ENCODE measurements around the gene RANBP1. TPM values are rescaled to one million over a fixed set of nuclear protein-coding genes. Genes with fewer than 3 reads are reported as not detected.

RANBP1 gene
- polyA plus RNA-seq, 2 of the 4 experiments (the other 2 are of a cell fraction): 239 to 338 TPM

- Histone ChIP-seq H3K4me3 (no peak overlapping the region), H3K9me3 (no peaks in the 10 kb centered on the region), H3K27ac (no peak overlapping the region), H3K4me1 (no peaks in the 10 kb centered on the region), H3K4me2 (no peak overlapping the region)
- ChIA-PET CTCF (interaction anchor here (1.2 kb wide), 2 partner anchors 10 to 18 kb away, joined by 3 read pairs; no protein-coding TSS in a partner anchor), POLR2A (no interaction called here)
- ATAC-seq (no peak), FAIRE-seq (no peak), DNase-seq (ENCODE audit: low read depth in 1 of 2, low spot score in 1 of 2) (no peak)
- WGBS (ENCODE audit: missing lambda C conversion rate): 97% methylated on average over 24 of the region's 36 CpGs
- TF ChIP-seq CBX8 (IDR thresholded peaks at IDR 0.05) (no peak), HEYL (CRISPR knock-in tag; IDR thresholded peaks at IDR 0.05) (no peak), MAZ (IDR thresholded peaks at IDR 0.05; ENCODE audit: borderline replicate concordance, low read depth, low read length) (no peak), POLR2A (IDR thresholded peaks at IDR 0.05; ENCODE audit: low read length) (no peak), CBX2 (IDR thresholded peaks at IDR 0.05; ENCODE audit: borderline replicate concordance, low read depth) (no peak), MYC (IDR thresholded peaks at IDR 0.05; ENCODE audit: borderline replicate concordance, low read length) (no peak), JUNB (IDR thresholded peaks at IDR 0.05) (no peak), CTCF (IDR thresholded peaks at IDR 0.05) (no peak), POLR2AphosphoS2 (conservative IDR thresholded peaks at IDR 0.05; ENCODE audit: low read length) (no peak), HOXB5 (CRISPR knock-in tag; IDR thresholded peaks at IDR 0.05) (no peak), ESRRA (IDR thresholded peaks at IDR 0.05; ENCODE audit: borderline replicate concordance, low read length) (no peak), FOSB (CRISPR knock-in tag; IDR thresholded peaks at IDR 0.05) (no peak), HDAC2 (IDR thresholded peaks at IDR 0.05) (no peak), TFCP2L1 (CRISPR knock-in tag; IDR thresholded peaks at IDR 0.05) (no peak), ELK1 (IDR thresholded peaks at IDR 0.05; ENCODE audit: low read depth, low read length) (no peak), HMGXB4 (CRISPR knock-in tag; IDR thresholded peaks at IDR 0.05; ENCODE audit: borderline replicate concordance) (no peak), KDM5A (IDR thresholded peaks at IDR 0.05) (no peak), RAD21 (conservative IDR thresholded peaks at IDR 0.05 in 1 of 2, IDR thresholded peaks at IDR 0.05 in 1 of 2) (no peak)
Measured at GRCh38 chr22:20139391-20140106, 23.6 kb downstream of the RANBP1 start.

GRCh38 chr22:20140107-20140445, 24.2 kb downstream of the RANBP1 start:
- ChIA-PET POLR2A (no interaction called here), CTCF (interaction anchor here (1.2 kb wide), 2 partner anchors 10 to 17 kb away, joined by 3 read pairs; no protein-coding TSS in a partner anchor)
- no peak for FAIRE-seq

More at GRCh38 chr22:20140107-20140445, 24.2 kb downstream of the RANBP1 start:
- no peak overlapping the region for H3K4me3 ChIP-seq
- no peak overlapping the region for H3K4me2 ChIP-seq
- H3K4me1 ChIP-seq: no peaks in the 10 kb centered on the region
- DNase-seq (ENCODE audit: low read depth in 1 of 2, low spot score in 1 of 2): no peak
- no peaks in the 10 kb centered on the region for H3K9me3 ChIP-seq
- no peak for ATAC-seq
- WGBS (ENCODE audit: missing lambda C conversion rate): 93% methylated on average over 4 of the region's 11 CpGs
- H3K27ac ChIP-seq: no peak overlapping the region
- TF ChIP-seq PBX3 (IDR thresholded peaks at IDR 0.05) (no peak), MYC (IDR thresholded peaks at IDR 0.05; ENCODE audit: borderline replicate concordance, low read length) (no peak), CTCF (IDR thresholded peaks at IDR 0.05) (no peak), ZNF302 (CRISPR knock-in tag; IDR thresholded peaks at IDR 0.05) (no peak), EP300 (IDR thresholded peaks at IDR 0.05) (no peak), RARB (CRISPR knock-in tag; IDR thresholded peaks at IDR 0.05) (no peak), ZSCAN20 (CRISPR knock-in tag; IDR thresholded peaks at IDR 0.05) (no peak)
